DND-41 (cell line): ENCODE results near the gene CRYGC.
"Not testable (repeated sequence)": the region's sequence is repeated elsewhere in the genome, so short reads cannot be mapped to it uniquely, and the experiment has no call there.

Source experiments
- ATAC-seq: fragments of 200-7000 bp; cut with Tn5 transposase; 3 replicates; pipeline ENCODE4 v1.9.1; 2021; ENCODE audit warnings: low read depth; ENCODE audit not compliant: insufficient read depth
- DNase-seq: peaks from one replicate; pipeline ENCODE4 v3.0.0-alpha.2; 2020
- H2AFZ ChIP-seq: 2 replicates; pipeline ENCODE4 v1.6.0; 2012; ENCODE audit warnings: low read depth, low read length
- H3K27ac ChIP-seq: 2 replicates; pipeline ENCODE4 v1.5.1; 2012; ENCODE audit warnings: low read length, inconsistent platforms
- H3K27me3 ChIP-seq: fragments of 200-600 bp; sonication (generic); 2 replicates; pipeline ENCODE4 v1.6.0; 2012; ENCODE audit warnings: low read length, mild to moderate bottlenecking, inconsistent platforms; ENCODE audit not compliant: insufficient read depth, poor library complexity
- H3K36me3 ChIP-seq: 2 replicates; pipeline ENCODE4 v1.5.1; 2012; ENCODE audit warnings: low read length, inconsistent platforms; ENCODE audit not compliant: insufficient read depth
- H3K4me1 ChIP-seq: 2 replicates; pipeline ENCODE4 v1.5.1; 2012; ENCODE audit warnings: mild to moderate bottlenecking, low read length; ENCODE audit not compliant: insufficient read depth
- H3K4me2 ChIP-seq: 2 replicates; pipeline ENCODE4 v1.6.0; 2012; ENCODE audit warnings: mild to moderate bottlenecking, moderate library complexity, low read length, inconsistent platforms; ENCODE audit not compliant: insufficient read depth
- H3K4me3 ChIP-seq, 2 experiments: fragments of 200-600 bp in 1 of 2; shearing (Covaris generic) in 1 of 2; 2 replicates each; pipeline ENCODE4 v1.5.1; 2012 to 2016; ENCODE audit warnings: inconsistent platforms in 2 of 2, low read length in 2 of 2, mild to moderate bottlenecking in 2 of 2, low read depth in 1 of 2, moderate library complexity in 1 of 2
- H3K79me2 ChIP-seq: 2 replicates; pipeline ENCODE4 v1.6.0; 2012; ENCODE audit warnings: low read length, inconsistent platforms; ENCODE audit not compliant: insufficient read depth
- H3K9ac ChIP-seq: 2 replicates; pipeline ENCODE4 v1.6.0; 2012; ENCODE audit warnings: low read depth, mild to moderate bottlenecking, inconsistent platforms, low read length, moderate library complexity
- H3K9me3 ChIP-seq: 2 replicates; pipeline ENCODE4 v1.5.1; 2012; ENCODE audit warnings: low read length, moderate library complexity, mild to moderate bottlenecking, inconsistent platforms; ENCODE audit not compliant: insufficient read depth, severe bottlenecking
- H4K20me1 ChIP-seq: 2 replicates; pipeline ENCODE4 v1.6.0; 2012; ENCODE audit warnings: low read length; ENCODE audit not compliant: insufficient read depth
- CTCF ChIP-seq: IDR thresholded peaks from 2 replicates; pipeline ENCODE4 v1.5.1; 2012; ENCODE audit warnings: borderline replicate concordance, low read length, moderate library complexity, mild to moderate bottlenecking; ENCODE audit not compliant: poor library complexity, severe bottlenecking; ENCODE audit errors: extremely low read depth
- EZH2 ChIP-seq: IDR thresholded peaks from 3 replicates; pipeline ENCODE4 v1.6.1; 2012; ENCODE audit warnings: borderline replicate concordance, low read depth, mild to moderate bottlenecking, moderate library complexity, low read length, inconsistent platforms; ENCODE audit not compliant: severe bottlenecking

CRYGC gene

GRCh38 chr2:208103616-208104015, 26.0 kb downstream of the CRYGC start:
- ATAC-seq, result no peak
- Histone ChIP-seq H3K4me3 (no peak overlapping the region), H3K9me3 (no peaks in the 10 kb centered on the region), H3K79me2 (no peaks in the 10 kb centered on the region), H4K20me1 (no peaks in the 10 kb centered on the region), H3K9ac (no peak overlapping the region), H3K4me2 (no peak overlapping the region), H3K4me1 (peaks cover 30% of the 10 kb centered on the region), H3K36me3 (no peaks in the 10 kb centered on the region), H2AFZ (no peak overlapping the region), H3K27ac (no peak overlapping the region), H3K27me3 (no peaks in the 10 kb centered on the region)
- no peak for DNase-seq
- no peak for TF ChIP-seq CTCF
- TF ChIP-seq EZH2, result no peak

GRCh38 chr2:208101716-208102631, 27.7 kb downstream of the CRYGC start:
- TF ChIP-seq EZH2 (no peak), CTCF (peak; percentile 55)
- no peak overlapping the region for H3K4me3 ChIP-seq
- peak overlapping the region; percentile 68 for H3K27ac ChIP-seq
- H3K9ac ChIP-seq, result peak overlapping the region; percentile 42
- no peaks in the 10 kb centered on the region for H3K36me3 ChIP-seq
- peak overlapping the region; percentile 25; the same call in 1 of the 2 replicates for H2AFZ ChIP-seq
- no peaks in the 10 kb centered on the region for H3K9me3 ChIP-seq
- peak; percentile 13; the same call in 1 of the 3 replicates for ATAC-seq
- H3K79me2 ChIP-seq, result no peaks in the 10 kb centered on the region
- H3K4me1 ChIP-seq, result peaks cover 30% of the 10 kb centered on the region
- peak overlapping the region; percentile 53; the same call in 1 of the 2 replicates for H3K4me2 ChIP-seq
- DNase-seq, result no peak
- H4K20me1 ChIP-seq, result no peaks in the 10 kb centered on the region
- H3K27me3 ChIP-seq, result no peaks in the 10 kb centered on the region

- Histone ChIP-seq H3K4me2 (peak overlapping the region; percentile 53), H3K36me3 (no peaks in the 10 kb centered on the region), H3K4me3 (no peak overlapping the region; a peak in 1 of 4 replicates), H2AFZ (no peak overlapping the region), H3K79me2 (no peaks in the 10 kb centered on the region), H3K4me1 (peaks cover 30% of the 10 kb centered on the region), H4K20me1 (no peaks in the 10 kb centered on the region), H3K27ac (peak overlapping the region; percentile 68), H3K9me3 (no peaks in the 10 kb centered on the region), H3K27me3 (no peaks in the 10 kb centered on the region), H3K9ac (peak overlapping the region; percentile 42; the same call in 1 of the 2 replicates)
- no peak for TF ChIP-seq CTCF
- no peak for TF ChIP-seq EZH2
- ATAC-seq (peak; percentile 42; the same call in 2 of the 3 replicates), DNase-seq (peak; percentile 35)
Measured at GRCh38 chr2:208099682-208100470, 29.8 kb downstream of the CRYGC start.

- ATAC-seq, H4K20me1 ChIP-seq: not testable (repeated sequence)
Measured at GRCh38 chr2:208098701-208099100, 30.9 kb downstream of the CRYGC start.

More at GRCh38 chr2:208098701-208099100, 30.9 kb downstream of the CRYGC start:
- not testable (repeated sequence) for H3K4me2 ChIP-seq, H3K9me3 ChIP-seq, H3K79me2 ChIP-seq, H3K36me3 ChIP-seq, H3K4me3 ChIP-seq, H3K9ac ChIP-seq, H3K27me3 ChIP-seq, DNase-seq, H2AFZ ChIP-seq, H3K27ac ChIP-seq
- peaks cover 30% of the 10 kb centered on the region for H3K4me1 ChIP-seq
